ENCODE measurements around the gene CHGA. TPM values are rescaled to one million over a fixed set of nuclear protein-coding genes. Genes with fewer than 3 reads are reported as not detected.
A peak's percentile ranks its signal among the peaks of the same experiment; 100 is the strongest.

Gene CHGA
- total RNA-seq, 1 donor, result 0.18 TPM

DNA sequence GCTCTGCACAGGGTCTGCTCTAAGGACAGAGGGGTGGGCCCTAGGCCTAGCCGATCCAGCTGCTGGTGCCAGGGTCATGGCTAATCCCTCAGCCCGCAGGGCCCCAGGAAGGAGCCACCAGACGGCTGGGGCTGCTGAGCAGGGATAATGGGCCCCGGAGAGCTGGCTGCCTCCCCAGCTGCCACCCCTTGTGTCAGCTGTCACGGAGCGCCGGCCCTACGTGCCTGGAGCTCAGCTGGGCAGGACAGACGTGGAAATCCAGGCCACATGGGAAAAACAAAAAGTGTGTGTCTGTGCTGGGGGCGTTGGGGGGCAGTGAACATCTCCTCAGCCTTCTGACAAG, 36.2 kb downstream of the CHGA start:
- no peak for DNase-seq (ENCODE audit: low read depth)
- H3K4me3 ChIP-seq (ENCODE audit: low read depth, low read length), result no peak overlapping the region
- TF ChIP-seq, protein P1, sequence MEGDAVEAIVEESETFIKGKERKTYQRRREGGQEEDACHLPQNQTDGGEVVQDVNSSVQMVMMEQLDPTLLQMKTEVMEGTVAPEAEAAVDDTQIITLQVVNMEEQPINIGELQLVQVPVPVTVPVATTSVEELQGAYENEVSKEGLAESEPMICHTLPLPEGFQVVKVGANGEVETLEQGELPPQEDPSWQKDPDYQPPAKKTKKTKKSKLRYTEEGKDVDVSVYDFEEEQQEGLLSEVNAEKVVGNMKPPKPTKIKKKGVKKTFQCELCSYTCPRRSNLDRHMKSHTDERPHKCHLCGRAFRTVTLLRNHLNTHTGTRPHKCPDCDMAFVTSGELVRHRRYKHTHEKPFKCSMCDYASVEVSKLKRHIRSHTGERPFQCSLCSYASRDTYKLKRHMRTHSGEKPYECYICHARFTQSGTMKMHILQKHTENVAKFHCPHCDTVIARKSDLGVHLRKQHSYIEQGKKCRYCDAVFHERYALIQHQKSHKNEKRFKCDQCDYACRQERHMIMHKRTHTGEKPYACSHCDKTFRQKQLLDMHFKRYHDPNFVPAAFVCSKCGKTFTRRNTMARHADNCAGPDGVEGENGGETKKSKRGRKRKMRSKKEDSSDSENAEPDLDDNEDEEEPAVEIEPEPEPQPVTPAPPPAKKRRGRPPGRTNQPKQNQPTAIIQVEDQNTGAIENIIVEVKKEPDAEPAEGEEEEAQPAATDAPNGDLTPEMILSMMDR (IDR thresholded peaks at IDR 0.05; ENCODE audit: insufficient read depth, low read length), result no peak

GRCh38 chr14:92959761-92960680, 37.1 kb downstream of the CHGA start:
- no peak overlapping the region for H3K4me3 ChIP-seq (ENCODE audit: low read depth, low read length)
- DNase-seq (ENCODE audit: low read depth), result no peak
- TF ChIP-seq, protein P1 (IDR thresholded peaks at IDR 0.05; ENCODE audit: insufficient read depth, low read length), result no peak

GRCh38 chr14:92960706-92961566, 38.0 kb downstream of the CHGA start:
- TF ChIP-seq, protein P1 (IDR thresholded peaks at IDR 0.05; ENCODE audit: insufficient read depth, low read length), result no peak
- H3K4me3 ChIP-seq (ENCODE audit: low read depth, low read length), result no peak overlapping the region
- peak; percentile 39 for DNase-seq (ENCODE audit: low read depth)

DNA sequence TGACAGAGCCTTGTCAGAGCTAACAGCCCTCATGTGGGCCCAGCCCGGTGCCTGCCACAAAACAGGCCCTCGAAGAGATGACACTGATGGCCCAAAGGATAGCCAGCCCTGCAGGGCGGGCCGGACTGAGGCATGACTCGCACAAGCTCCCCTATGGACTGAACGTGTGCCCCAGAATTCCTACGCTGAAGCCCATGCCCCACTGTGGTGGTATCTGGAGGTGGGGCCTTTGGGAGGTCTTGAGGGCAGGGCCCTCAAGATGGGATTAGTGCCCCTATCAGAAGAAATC, 38.6 kb downstream of the CHGA start:
- no peak for DNase-seq (ENCODE audit: low read depth)
- no peak overlapping the region for H3K4me3 ChIP-seq (ENCODE audit: low read depth, low read length)
- TF ChIP-seq, protein P1 (IDR thresholded peaks at IDR 0.05; ENCODE audit: insufficient read depth, low read length), result no peak

DNA sequence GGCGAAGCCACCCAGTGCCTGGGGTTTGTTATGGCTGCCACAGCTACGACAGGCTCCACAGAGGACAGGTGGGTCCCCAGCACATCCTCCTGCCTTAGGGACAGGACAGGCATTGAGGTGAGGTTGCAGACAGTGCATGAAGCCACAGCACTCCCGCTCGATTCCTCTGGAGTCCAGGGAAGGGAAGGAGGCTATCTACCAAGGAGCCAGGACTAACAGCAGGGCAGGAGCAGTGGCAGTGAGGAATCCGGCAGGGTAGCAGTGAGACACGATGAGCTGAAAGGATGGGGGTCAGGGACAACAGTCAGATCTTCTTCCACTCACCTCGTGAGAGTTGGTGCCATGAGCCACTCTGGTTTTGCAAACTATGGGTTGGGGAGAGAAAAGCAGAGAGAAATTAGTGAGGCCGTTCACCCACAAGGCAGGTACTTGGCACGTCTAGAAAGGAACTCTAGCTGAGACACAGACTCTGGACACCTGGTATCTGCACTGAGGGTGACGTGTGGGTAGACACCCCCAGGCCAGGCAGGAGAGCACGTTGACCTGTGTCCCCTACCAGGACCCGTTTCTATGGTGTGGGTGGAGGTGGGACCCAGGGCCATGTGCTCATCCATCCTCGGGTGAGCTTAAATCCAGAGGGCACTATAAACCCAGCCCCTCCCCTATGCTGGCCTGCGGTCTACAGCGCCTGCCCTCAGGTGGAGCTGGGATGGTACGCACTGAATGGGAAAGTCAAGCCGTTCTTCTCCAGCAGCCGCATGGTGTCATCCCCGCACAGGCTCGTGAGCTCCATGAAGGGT, 39.3 kb downstream of the CHGA start:
- DNase-seq (ENCODE audit: low read depth), result no peak
- TF ChIP-seq, protein P1 (IDR thresholded peaks at IDR 0.05; ENCODE audit: insufficient read depth, low read length), result no peak
- H3K4me3 ChIP-seq (ENCODE audit: low read depth, low read length), result no peak overlapping the region

- no peak overlapping the region for H3K4me3 ChIP-seq (ENCODE audit: low read depth, low read length)
- DNase-seq (ENCODE audit: low read depth), result no peak
- TF ChIP-seq, protein P1 (IDR thresholded peaks at IDR 0.05; ENCODE audit: insufficient read depth, low read length), result no peak
Observed at GRCh38 chr14:92962831-92963095, 39.8 kb downstream of the CHGA start.

All from fibroblast of the aortic adventitia (primary cell).